Activated CD4-positive, alpha-beta T cell treated with anti-CD3 and anti-CD28 coated beads, Interleukin-2, Interleukin-6, amounts not matched to agents 100 ng/mL and 50 ng/mL, durations not matched to agents 16 hours and 8 hours (primary cell): ENCODE results near the gene FRY.

Experiments used
- DNase-seq: peaks from one replicate; pipeline ENCODE4 v3.0.0-alpha.2; 2020

Gene FRY

GRCh38 chr13:32087955-32088747 lies 56.6 kb downstream of the FRY start:
- DNase-seq, result no peak

DNA sequence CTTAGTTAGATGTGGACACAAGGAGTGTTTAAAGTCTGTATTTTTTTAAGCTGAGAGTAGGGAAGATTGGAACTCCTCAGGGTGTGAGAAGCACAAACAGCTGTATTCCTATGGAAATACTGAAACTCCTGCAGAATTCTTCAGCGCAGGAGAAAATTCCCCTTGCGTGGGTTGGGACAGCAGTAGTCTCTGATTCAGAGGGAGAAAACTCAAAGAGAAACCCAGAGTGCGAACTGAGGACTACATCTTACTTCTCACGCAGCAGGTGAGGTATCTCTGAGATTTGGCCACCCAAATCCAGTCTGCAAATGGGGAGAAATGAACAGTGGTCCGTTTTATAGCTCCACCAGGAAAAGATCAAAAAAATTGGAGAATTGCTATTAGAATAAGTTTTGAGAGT lies 60.9 kb downstream of the FRY start:
- no peak for DNase-seq

DNA sequence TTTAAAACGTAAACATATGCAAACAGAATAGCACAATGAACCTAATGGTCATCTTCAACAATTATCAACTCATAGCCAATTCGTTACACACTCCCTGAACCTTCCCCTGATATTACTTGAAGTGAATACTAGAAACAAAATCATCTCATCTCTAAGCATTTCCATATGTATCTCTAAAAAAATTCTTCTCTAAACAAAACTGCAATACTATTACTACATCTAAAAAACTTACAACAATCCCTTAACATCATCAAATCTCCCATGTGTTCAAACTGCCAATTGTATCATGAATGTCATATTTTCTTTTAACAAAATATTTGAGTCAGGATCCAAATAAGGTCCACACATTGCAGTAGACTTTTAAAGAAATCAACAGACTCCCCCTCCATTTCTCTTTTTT lies 61.4 kb downstream of the FRY start:
- no peak for DNase-seq

GRCh38 chr13:32098272-32098671 lies 66.7 kb downstream of the FRY start:
- no peak for DNase-seq

- no peak for DNase-seq
Measured at GRCh38 chr13:32105653-32106313, 74.2 kb downstream of the FRY start.

DNA sequence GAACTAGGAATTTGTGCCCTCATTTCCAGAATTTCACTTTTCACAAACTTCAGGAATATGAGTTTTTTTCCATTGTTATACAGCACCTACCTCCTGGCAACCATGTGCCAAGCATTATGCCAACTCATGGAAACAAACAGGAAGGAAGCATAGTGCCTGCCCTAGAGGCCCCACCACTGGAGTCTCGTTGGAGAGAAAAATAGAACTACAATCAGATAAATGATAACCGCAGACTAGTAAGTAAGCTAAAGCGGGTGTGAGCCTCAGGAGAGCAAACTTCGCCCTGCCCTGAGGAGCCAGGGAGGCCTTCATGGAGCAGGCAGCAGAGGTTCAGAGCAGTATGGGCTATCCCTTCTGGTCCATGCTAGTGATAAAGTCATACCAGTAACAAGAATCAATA lies 75.9 kb downstream of the FRY start:
- DNase-seq, result no peak

DNA sequence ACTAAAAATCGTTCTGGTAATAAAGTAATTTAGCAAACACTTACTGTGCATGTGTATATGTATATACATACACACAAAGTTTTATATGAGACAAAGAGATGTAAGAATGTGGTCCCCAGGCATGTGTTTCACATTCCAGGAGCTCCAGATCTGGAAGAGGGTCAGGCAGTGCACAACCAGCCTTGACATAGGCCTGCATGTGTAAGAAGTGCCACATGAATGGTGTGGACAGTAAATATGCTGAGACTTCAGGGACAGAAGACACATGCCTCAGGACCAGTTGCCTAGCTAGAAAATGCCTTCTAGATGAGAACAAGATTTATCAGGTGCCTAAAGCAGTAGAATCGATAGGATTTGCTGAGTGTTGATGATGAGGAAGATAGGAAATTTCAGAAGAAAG lies 76.4 kb downstream of the FRY start:
- no peak for DNase-seq

DNA sequence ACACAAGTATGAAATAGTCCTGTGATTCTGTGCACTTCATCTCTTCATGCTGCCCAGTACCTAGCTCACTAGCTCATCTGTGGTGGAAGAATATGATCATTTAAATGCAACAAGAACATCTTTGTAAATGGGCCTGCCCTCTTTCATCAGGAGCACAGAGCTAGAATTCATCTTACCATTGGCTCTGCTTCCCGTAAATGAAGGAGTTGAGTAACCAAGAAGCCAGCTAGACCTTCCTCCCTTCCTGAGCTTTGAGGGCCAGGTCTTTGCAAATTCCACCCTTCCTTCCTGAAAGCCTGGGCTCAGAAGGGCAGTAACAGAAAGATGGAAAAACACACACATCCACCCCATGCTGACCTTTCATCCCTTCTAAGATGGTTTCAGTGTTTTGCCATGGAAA lies 82.0 kb downstream of the FRY start:
- no peak for DNase-seq

DNA sequence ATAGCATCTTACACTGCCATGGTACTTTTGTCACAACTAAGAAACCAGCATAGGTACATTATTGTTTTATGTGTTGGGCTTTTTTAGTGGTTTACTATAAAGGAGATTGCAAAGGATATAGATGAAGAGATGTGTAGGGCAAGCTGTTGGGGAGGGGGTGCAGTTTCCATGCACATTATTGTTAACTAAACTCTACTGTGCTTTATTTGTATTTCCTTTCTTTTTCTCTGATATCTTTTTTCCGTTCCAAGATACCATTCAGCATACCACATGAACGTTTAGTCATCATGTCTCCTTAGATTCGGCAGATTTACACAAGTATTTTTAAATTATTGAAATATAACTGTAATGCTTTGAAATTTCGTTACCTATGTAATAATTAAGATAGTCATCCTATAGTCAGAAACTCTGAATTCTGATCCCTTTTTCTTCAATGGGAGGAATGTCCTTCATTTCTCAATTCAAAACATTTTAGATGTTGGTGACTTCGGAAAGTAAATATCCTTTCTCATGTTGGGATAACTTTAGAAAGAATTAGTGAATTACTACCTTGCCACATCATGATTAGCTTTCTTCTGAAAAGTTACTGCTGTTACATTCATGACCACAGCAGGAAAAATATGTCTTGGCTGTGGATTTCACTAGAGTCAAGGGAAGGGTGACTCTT lies 82.8 kb downstream of the FRY start:
- no peak for DNase-seq

DNA sequence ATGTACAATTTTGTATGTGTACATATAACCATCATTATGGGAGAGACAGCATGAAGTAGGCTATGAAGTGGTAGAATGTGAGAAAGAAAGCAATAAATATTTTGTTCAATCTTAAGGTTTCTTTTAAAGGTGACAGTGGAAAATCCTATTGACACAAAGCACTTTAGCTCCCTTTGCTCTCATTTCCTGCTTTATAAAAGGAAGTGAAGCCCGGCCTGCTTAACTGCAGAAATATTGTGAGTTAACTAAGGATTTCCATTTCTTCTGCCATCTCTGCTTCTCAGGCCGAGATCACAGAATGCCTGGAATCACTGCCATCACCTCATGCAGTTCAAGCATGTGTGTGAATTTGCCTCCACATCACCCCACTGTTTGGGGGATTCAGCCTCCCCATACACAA lies 83.5 kb downstream of the FRY start:
- DNase-seq, result no peak

GRCh38 chr13:32116210-32116609 lies 84.6 kb downstream of the FRY start:
- DNase-seq, result no peak

DNA sequence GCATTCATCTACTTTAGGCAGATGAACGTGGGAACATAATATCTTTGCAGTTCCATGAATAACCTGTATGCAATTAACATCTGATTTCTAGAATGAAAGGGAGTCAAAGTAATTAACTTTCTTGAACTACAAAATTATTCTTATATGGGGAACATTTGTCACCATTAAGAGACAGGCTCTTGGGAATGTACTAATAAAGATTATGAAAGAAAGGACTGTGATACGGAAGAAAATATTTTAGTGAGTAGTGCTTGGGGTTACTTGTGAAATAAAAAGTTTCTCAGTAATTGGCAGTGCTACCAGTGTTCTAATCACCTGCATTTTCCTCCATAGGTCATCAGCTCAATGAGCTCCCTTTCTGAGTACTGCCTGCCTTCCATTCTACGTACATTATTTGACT lies 85.4 kb downstream of the FRY start:
- no peak for DNase-seq

GRCh38 chr13:32117701-32118100 lies 86.1 kb downstream of the FRY start:
- no peak for DNase-seq

DNA sequence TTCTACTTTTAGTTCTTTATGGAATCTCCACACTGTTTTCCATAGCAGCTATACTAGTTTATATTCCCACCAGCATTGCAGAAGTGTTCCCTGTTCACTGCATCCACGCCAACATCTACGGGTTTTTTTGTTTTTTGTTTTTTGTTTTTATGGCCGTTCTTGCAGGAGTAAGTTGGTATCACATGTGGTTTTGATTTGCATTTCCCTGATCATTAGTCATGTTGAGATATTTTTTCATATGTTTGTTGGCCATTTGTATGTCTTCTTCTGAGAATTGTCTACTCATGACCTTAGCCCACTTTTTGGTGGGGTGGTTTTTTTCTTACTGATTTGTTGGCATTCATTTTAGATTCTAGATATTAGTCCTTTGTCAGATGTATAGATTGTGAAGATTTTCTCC lies 89.7 kb downstream of the FRY start:
- peak; percentile 16 for DNase-seq

GRCh38 chr13:32124743-32125142 lies 93.2 kb downstream of the FRY start:
- DNase-seq, result no peak

DNA sequence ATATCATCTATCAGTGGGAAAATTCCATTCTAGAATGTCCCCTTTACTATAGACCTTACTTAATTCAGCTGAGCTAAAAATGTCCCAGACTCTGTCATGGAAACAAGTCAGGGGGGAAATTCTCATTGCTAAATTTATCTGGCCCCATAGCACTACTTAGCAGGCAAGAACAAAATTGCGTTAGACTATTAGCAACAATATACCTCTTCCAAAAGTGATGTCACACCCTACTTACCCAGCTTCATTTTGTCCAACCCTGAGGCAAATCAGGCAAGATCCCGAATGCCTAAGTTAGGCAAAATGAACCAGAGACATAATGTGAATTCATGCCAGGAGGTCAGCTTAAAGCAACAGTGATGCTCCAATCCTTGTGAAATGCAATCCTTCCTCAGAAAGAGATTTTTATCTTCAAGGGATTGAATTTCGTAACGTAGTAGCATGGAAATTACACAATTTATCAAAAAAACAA lies 93.7 kb downstream of the FRY start:
- no peak for DNase-seq

DNA sequence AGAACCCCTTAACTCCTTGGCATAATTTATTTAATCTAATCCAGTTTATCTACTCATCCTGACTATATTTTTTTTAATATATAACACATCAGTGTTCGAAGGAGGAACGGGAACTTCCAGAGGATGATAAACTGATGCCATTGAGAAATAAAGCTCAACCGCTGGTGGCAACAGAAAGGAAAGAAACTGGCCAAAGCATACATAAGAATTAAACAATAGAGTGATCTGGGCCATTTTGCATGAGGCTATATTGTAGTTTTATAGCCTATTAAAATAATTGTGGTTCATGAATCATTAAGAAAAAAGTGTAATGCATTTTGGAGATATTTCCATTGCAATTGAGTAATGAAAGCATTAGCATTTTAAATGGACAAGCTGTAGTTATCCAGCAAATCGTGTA lies 94.2 kb downstream of the FRY start:
- DNase-seq, result no peak

GRCh38 chr13:32126278-32126677 lies 94.7 kb downstream of the FRY start:
- DNase-seq, result no peak

- no peak for DNase-seq
Measured at GRCh38 chr13:32126756-32127155, 95.2 kb downstream of the FRY start.

GRCh38 chr13:32127691-32128090 lies 96.1 kb downstream of the FRY start:
- DNase-seq, result no peak

DNA sequence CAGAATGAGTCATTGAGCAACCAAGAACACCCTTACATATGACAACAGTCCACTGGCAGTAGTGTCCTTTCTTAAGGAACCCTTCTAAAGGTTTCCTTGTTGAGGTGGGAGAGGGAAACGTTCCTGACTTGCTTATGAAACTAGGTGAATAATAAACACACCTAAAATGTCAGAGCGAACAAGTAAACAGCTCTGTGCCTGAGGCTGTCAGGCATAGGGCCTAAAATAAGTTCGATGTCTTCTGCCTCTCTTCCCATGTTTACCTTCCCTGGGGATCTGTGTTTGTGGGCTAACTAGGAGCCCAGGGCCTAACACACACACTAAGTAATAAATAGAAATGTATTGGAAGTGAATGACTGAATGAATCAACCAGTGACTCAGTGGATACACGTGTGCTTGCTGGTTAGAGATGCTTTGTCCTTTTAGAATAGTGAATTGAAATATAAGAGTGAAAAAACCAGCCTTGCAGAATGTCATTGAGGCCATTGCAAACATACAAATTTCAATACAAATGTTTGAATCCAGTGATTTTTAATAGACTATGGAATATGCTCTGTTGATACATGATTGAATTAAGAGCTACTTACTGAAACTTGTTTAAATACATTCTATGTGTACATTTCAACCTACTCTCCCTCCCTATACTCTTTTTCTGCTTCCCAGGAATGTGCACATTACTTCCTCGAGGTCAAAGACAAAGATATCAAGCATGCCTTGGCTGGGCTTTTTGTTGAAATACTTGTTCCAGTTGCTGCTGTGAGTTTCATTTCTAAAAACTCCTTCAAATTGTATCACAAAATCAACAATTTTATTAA lies 102.9 kb downstream of the FRY start:
- no peak for DNase-seq

DNA sequence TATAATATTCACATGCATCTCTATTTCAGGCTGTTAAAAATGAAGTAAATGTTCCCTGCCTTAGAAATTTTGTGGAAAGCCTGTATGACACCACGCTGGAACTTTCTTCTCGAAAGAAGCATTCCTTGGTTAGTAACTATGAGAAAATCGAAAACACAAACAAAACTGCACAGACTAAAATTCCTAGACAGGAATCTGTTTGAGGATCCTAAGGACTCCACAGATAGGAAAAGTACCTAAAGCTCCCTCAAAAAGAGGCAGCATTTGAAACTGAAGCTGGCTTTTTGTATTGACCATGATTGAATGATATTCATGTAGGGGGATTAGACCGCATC lies 103.4 kb downstream of the FRY start:
- no peak for DNase-seq

DNA sequence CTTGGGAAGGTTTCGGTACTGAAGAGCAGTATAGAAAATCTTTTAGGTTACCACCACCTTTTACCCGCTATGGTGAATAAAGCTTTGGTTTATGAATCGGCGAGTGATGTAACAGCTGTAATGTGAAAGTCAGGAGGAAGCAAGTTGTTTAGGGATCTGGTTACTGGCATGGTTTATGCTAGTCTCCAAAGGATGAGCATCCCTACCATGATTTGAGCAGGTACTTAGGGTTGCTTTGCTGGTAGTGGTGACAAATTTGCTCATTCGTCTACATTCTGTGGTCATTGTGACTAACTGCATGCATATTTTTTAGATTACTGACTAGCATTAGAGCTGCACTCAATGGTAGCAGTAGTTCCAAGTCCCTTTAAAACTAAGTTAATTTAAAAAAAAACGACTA lies 104.1 kb downstream of the FRY start:
- DNase-seq, result no peak
